A549 (cell line): ENCODE data around the gene FANCG. TPM values are rescaled to one million over a fixed set of nuclear protein-coding genes. Genes with fewer than 3 reads are reported as not detected.

Source experiments
- ATAC-seq, 2 experiments: fragments of 200-7000 bp in 1 of 2; fragments of >200 bp in 1 of 2; cut with Nextera tagmentation in 1 of 2; cut with Tn5 transposase in 1 of 2; 3 replicates each; pipeline versions ENCODE4 v1.8.0 to v1.9.1; 2018 to 2020; ENCODE audit warnings: mild to moderate bottlenecking in 1 of 2, moderate library complexity in 1 of 2
- CTCF ChIA-PET: fragments of 300-600 bp; sonication (Branson Sonifier 250); formaldehyde crosslinking; extraction: SDS; loops from one replicate; lab custom pipeline; 2021; ENCODE audit warnings: antibody characterized with exemption, inconsistent platforms; lab: Yijun Ruan, JAX
- POLR2A ChIA-PET: fragments of 350-600 bp; formaldehyde crosslinking; extraction: SDS; loops from one replicate; lab custom pipeline; 2021; ENCODE audit warnings: antibody characterized with exemption, inconsistent platforms; lab: Yijun Ruan, JAX
- DNase-seq, 2 experiments: peaks; one replicate each; pipeline versions ENCODE4 v3.0.0 to v3.0.0-alpha.2; 2011 to 2016; ENCODE audit warnings: low read depth in 1 of 2, low spot score in 1 of 2
- FAIRE-seq: peaks from 2 replicates; lab custom pipeline; 2011; peaks lifted over from hg19 to GRCh38; lab: Jason Lieb, UNC
- H3K27ac ChIP-seq, 2 experiments: fragments of >200 bp; sonication (Bioruptor Twin); formaldehyde crosslinking; 3 replicates each; pipeline ENCODE4 v1.5.1; 2016 to 2017
- H3K4me1 ChIP-seq: fragments of >200 bp; sonication (Bioruptor Twin); formaldehyde crosslinking; 3 replicates; pipeline ENCODE4 v1.6.1; 2016
- H3K4me2 ChIP-seq: fragments of >200 bp; sonication (Bioruptor Twin); formaldehyde crosslinking; 3 replicates; pipeline ENCODE4 v1.6.1; 2016
- H3K4me3 ChIP-seq: fragments of >200 bp; sonication (Bioruptor Twin); formaldehyde crosslinking; 3 replicates; pipeline ENCODE4 v1.5.1; 2016
- H3K9me3 ChIP-seq: fragments of >200 bp; sonication (Bioruptor Twin); formaldehyde crosslinking; 3 replicates; pipeline ENCODE4 v1.6.1; 2016
- CHD4 ChIP-seq: fragments of 200-600 bp; sonication (generic); IDR thresholded peaks from 2 replicates; pipeline ENCODE4 v1.6.1; 2016; ENCODE audit warnings: antibody characterized with exemption, mild to moderate bottlenecking, borderline replicate concordance
- HES2 ChIP-seq: fragments of >200 bp; sonication (Bioruptor Twin); formaldehyde crosslinking; IDR thresholded peaks from 2 replicates; pipeline ENCODE4 v1.6.1; 2016
- HOXA7 ChIP-seq: fragments of 250-450 bp; sonication (Bioruptor Pico); IDR thresholded peaks from 2 replicates; pipeline ENCODE4 v1.5.0; 2020; ENCODE audit warnings: mild to moderate bottlenecking, moderate library complexity
- HOXB13 ChIP-seq: fragments of 250-450 bp; sonication (Bioruptor Pico); IDR thresholded peaks from 2 replicates; pipeline ENCODE4 v1.5.0; 2020; ENCODE audit warnings: low read depth, mild to moderate bottlenecking, moderate library complexity
- MAFK ChIP-seq: fragments of 450-650 bp; IDR thresholded peaks from 2 replicates; pipeline ENCODE4 v1.6.1; 2014; ENCODE audit not compliant: partially characterized antibody
- PHF8 ChIP-seq: fragments of 200-600 bp; sonication (generic); IDR thresholded peaks from 2 replicates; pipeline ENCODE4 v1.6.1; 2016; ENCODE audit warnings: low read depth, mild to moderate bottlenecking, antibody characterized with exemption, moderate library complexity, borderline replicate concordance
- POLR2A ChIP-seq: IDR thresholded peaks from 2 replicates; pipeline ENCODE4 v1.6.1; 2012; ENCODE audit warnings: mild to moderate bottlenecking, low read length
- REST ChIP-seq: fragments of 200-600 bp; sonication (generic); IDR thresholded peaks from 2 replicates; pipeline ENCODE4 v1.6.1; 2016; ENCODE audit warnings: antibody characterized with exemption, mild to moderate bottlenecking, moderate library complexity
- RNF2 ChIP-seq: fragments of 200-600 bp; sonication (generic); IDR thresholded peaks from 2 replicates; pipeline ENCODE4 v1.6.1; 2016; ENCODE audit warnings: low read depth, mild to moderate bottlenecking, antibody characterized with exemption, moderate library complexity, borderline replicate concordance
- WGBS: methylation state at CpG from one replicate; pipeline ENCODE4 v1.1.6; 2017; ENCODE audit errors: missing lambda C conversion rate; 5-methylcytosine and 5-hydroxymethylcytosine counted together
- polyA plus RNA-seq, 4 experiments: library from polyadenylated mRNA; depleted of rRNA in 3 of 4; stranded (reverse); fragments of >200 nt; fragmentation: RNase III in 1 of 4; extraction: RNeasy Plus Mini Kit Qiagen cat#74134 plus additional on column Dnase treatment in 1 of 4; gene quantifications; 2 replicates in 3 of 4; 3 replicates in 1 of 4; pipeline ENCODE4 v1.2.3, GENCODE V29; 2011 to 2017
- small RNA-seq, 6 experiments: library from RNA; depleted of rRNA; stranded (forward); fragments of <200 nt; gene quantifications; one replicate each; pipeline ENCODE3, GENCODE V24; 2012

FANCG gene
- polyA plus RNA-seq, 2 of the 4 experiments (the other 2 are of a cell fraction): 34.9 to 53.5 TPM

GRCh38 chr9:35026671-35027070, 53.1 kb downstream of the FANCG start:
- H3K4me3 ChIP-seq: no peak overlapping the region
- ATAC-seq: peak; percentile 36 to 62; a peak in 4 of 6 replicates
- CTCF ChIA-PET: interaction anchor here (0.5 to 5.4 kb wide), 4 partner anchors 17 to 600 kb away, joined by 3 to 26 read pairs (median 4); no protein-coding TSS in a partner anchor

More at GRCh38 chr9:35026671-35027070, 53.1 kb downstream of the FANCG start:
- POLR2A ChIA-PET: interaction anchor here (3.5 kb wide), 1 partner anchor 45 kb away, joined by 16 read pairs; the partner anchor contains the start of gene VCP
- Histone ChIP-seq H3K4me1 (peaks cover 22% of the 10 kb centered on the region), H3K9me3 (0 out of 3 replicates have a peak, but pooled peaks cover 10% of the 10 kb centered on the region), H3K4me2 (peak overlapping the region; percentile 57), H3K27ac (peak overlapping the region; percentile 28 to 77; a peak in 3 of 6 replicates)
- TF ChIP-seq POLR2A: no peak
- no peak for TF ChIP-seq MAFK
- TF ChIP-seq RNF2: no peak
- no peak for TF ChIP-seq REST
- no peak for TF ChIP-seq HOXA7 (CRISPR knock-in tag)
- TF ChIP-seq PHF8: no peak
- no peak for TF ChIP-seq CHD4
- TF ChIP-seq HOXB13 (CRISPR knock-in tag): no peak
- TF ChIP-seq HES2: no peak
- DNase-seq: no peak
- WGBS: 88% methylated on average over 3 of the region's 3 CpGs
- no peak for FAIRE-seq

Small RNA genes within 50 kb of the gene (small RNA-seq; reads per million reads assigned to genes)
- gene RN7SL338P: 0 to 0.33 (median 0) reads per million in 6 experiments

Other genes starting within 250 kb of the FANCG start
- 0.01 TPM in 1 of 2 replicates, not detected in the other for gene PHF24, start 121.7 kb downstream of the FANCG start, polyA plus RNA-seq (2011; rRNA removed)
- gene PHF24, start 121.7 kb downstream of the FANCG start, polyA plus RNA-seq (2017; fragmentation: RNase III; extraction: RNeasy Plus Mini Kit Qiagen cat#74134 plus additional on column Dnase treatment): not detected in 3 replicates
- 0.72 and 1.6 TPM in 2 replicates for gene DNAJB5, start 90.2 kb downstream of the FANCG start, polyA plus RNA-seq (2011; rRNA removed)
- 3.1 to 4.4 TPM (median 3.9 TPM) in 3 replicates for gene DNAJB5, start 90.2 kb downstream of the FANCG start, polyA plus RNA-seq (2017; fragmentation: RNase III; extraction: RNeasy Plus Mini Kit Qiagen cat#74134 plus additional on column Dnase treatment)
- 428 and 543 TPM in 2 replicates for gene VCP, start 7.3 kb downstream of the FANCG start, polyA plus RNA-seq (2011; rRNA removed)
- 376 to 390 TPM (median 380 TPM) in 3 replicates for gene VCP, start 7.3 kb downstream of the FANCG start, polyA plus RNA-seq (2017; fragmentation: RNase III; extraction: RNeasy Plus Mini Kit Qiagen cat#74134 plus additional on column Dnase treatment)
- gene PIGO, start 16.6 kb upstream of the FANCG start, polyA plus RNA-seq (2011; rRNA removed): 50.4 and 60.0 TPM in 2 replicates
- 39.6 to 47.0 TPM (median 45.3 TPM) in 3 replicates for gene PIGO, start 16.6 kb upstream of the FANCG start, polyA plus RNA-seq (2017; fragmentation: RNase III; extraction: RNeasy Plus Mini Kit Qiagen cat#74134 plus additional on column Dnase treatment)
- gene STOML2, start 23.2 kb upstream of the FANCG start, polyA plus RNA-seq (2011; rRNA removed): 196 and 230 TPM in 2 replicates
- gene STOML2, start 23.2 kb upstream of the FANCG start, polyA plus RNA-seq (2017; fragmentation: RNase III; extraction: RNeasy Plus Mini Kit Qiagen cat#74134 plus additional on column Dnase treatment): 180 to 191 TPM (median 189 TPM) in 3 replicates
- gene ATOSB, start 35.9 kb upstream of the FANCG start, polyA plus RNA-seq (2011; rRNA removed): 11.8 and 14.3 TPM in 2 replicates
- 10.8 to 14.0 TPM (median 11.6 TPM) in 3 replicates for gene ATOSB, start 35.9 kb upstream of the FANCG start, polyA plus RNA-seq (2017; fragmentation: RNase III; extraction: RNeasy Plus Mini Kit Qiagen cat#74134 plus additional on column Dnase treatment)
- 17.8 and 24.0 TPM in 2 replicates for gene UNC13B, start 82.1 kb upstream of the FANCG start, polyA plus RNA-seq (2011; rRNA removed)
- 9.9 to 11.0 TPM (median 11.0 TPM) in 3 replicates for gene UNC13B, start 82.1 kb upstream of the FANCG start, polyA plus RNA-seq (2017; fragmentation: RNase III; extraction: RNeasy Plus Mini Kit Qiagen cat#74134 plus additional on column Dnase treatment)